Measurements from ENCODE around the gene RMRP. TPM values are rescaled to one million over a fixed set of nuclear protein-coding genes. Genes with fewer than 3 reads are reported as not detected.
"Not testable (repeated sequence)": the region's sequence is repeated elsewhere in the genome, so short reads cannot be mapped to it uniquely, and the experiment has no call there.

RMRP gene
- total and polyA plus RNA-seq, 9 donors: 126 to 27,726 (median 13,004) TPM; not detected in 1

GRCh38 chr9:35643046-35643445 lies 14.8 kb downstream of the RMRP start:
- no peaks in the 10 kb centered on the region for H3K27me3 ChIP-seq
- DNase-seq: no peak
- 93 to 96% (median 93%) methylated on average over 12 of the region's 12 CpGs for WGBS, 3 donors
- intact Hi-C loops (cut with DNase I): loop anchor here in 1 of 4 donors (10.0 kb wide), 1 partner anchor 242 kb away; no protein-coding TSS in a partner anchor
- no peaks in the 10 kb centered on the region for H3K9me3 ChIP-seq
- no peak overlapping the region for H3K4me3 ChIP-seq
- no peaks in the 10 kb centered on the region for H3K36me3 ChIP-seq
- H3K4me1 ChIP-seq (ENCODE audit: insufficient read depth): peaks cover 3% of the 10 kb centered on the region
- H3K27ac ChIP-seq: no peak overlapping the region
- TF ChIP-seq POLR2A (IDR thresholded peaks at IDR 0.05) (no peak), EP300 (IDR thresholded peaks at IDR 0.05) (no peak), CTCF (IDR thresholded peaks at IDR 0.05) (no peak)

GRCh38 chr9:35641478-35641877 lies 16.3 kb downstream of the RMRP start:
- H3K4me3 ChIP-seq; H3K4me1 ChIP-seq (ENCODE audit: insufficient read depth); H3K9me3 ChIP-seq; H3K27ac ChIP-seq; DNase-seq; H3K36me3 ChIP-seq; H3K27me3 ChIP-seq: not testable (repeated sequence)
- intact Hi-C loops (cut with DNase I): loop anchor here in 1 of 4 donors (10.0 kb wide), 1 partner anchor 243 kb away; no protein-coding TSS in a partner anchor
- WGBS, 3 donors: 93 to 95% (median 95%) methylated on average over 3 of the region's 3 CpGs

GRCh38 chr9:35640431-35640830 lies 17.4 kb downstream of the RMRP start:
- not testable (repeated sequence) for H3K36me3 ChIP-seq; H3K27me3 ChIP-seq; H3K27ac ChIP-seq; H3K4me3 ChIP-seq; H3K9me3 ChIP-seq; H3K4me1 ChIP-seq (ENCODE audit: insufficient read depth); DNase-seq
- WGBS, 3 donors: 94 to 99% (median 96%) methylated on average over 15 of the region's 15 CpGs
- intact Hi-C loops (cut with DNase I): loop anchor here in 1 of 4 donors (10.0 kb wide), 1 partner anchor 244 kb away; no protein-coding TSS in a partner anchor

- 76 to 86% (median 84%) methylated on average over 1 of the region's 1 CpG for WGBS, 3 donors
- no peaks in the 10 kb centered on the region for H3K27me3 ChIP-seq
- no peaks in the 10 kb centered on the region for H3K36me3 ChIP-seq
- no peaks in the 10 kb centered on the region for H3K9me3 ChIP-seq
- TF ChIP-seq CTCF (IDR thresholded peaks at IDR 0.05) (no peak), POLR2A (IDR thresholded peaks at IDR 0.05) (no peak), EP300 (IDR thresholded peaks at IDR 0.05) (no peak)
- intact Hi-C loops (cut with DNase I): loop anchor here in 1 of 4 donors (10.0 kb wide), 1 partner anchor 245 kb away; no protein-coding TSS in a partner anchor
- H3K27ac ChIP-seq: no peak overlapping the region
- H3K4me3 ChIP-seq: no peak overlapping the region
- H3K4me1 ChIP-seq (ENCODE audit: insufficient read depth): no peaks in the 10 kb centered on the region
- no peak for DNase-seq
Measured at GRCh38 chr9:35639631-35640030, 18.2 kb downstream of the RMRP start.

- H3K9me3 ChIP-seq; H3K27ac ChIP-seq; H3K27me3 ChIP-seq; H3K4me1 ChIP-seq (ENCODE audit: insufficient read depth); DNase-seq; H3K4me3 ChIP-seq; H3K36me3 ChIP-seq; intact Hi-C loops (cut with DNase I): not testable (repeated sequence)
- 63 to 83% (median 71%) methylated on average over 1 of the region's 1 CpG for WGBS, 3 donors
Measured at GRCh38 chr9:35639225-35639624, 18.6 kb downstream of the RMRP start.

GRCh38 chr9:35638751-35639150 lies 19.1 kb downstream of the RMRP start:
- DNase-seq; intact Hi-C loops (cut with DNase I); H3K4me3 ChIP-seq; H3K36me3 ChIP-seq; H3K27me3 ChIP-seq; H3K9me3 ChIP-seq; H3K4me1 ChIP-seq (ENCODE audit: insufficient read depth); H3K27ac ChIP-seq: not testable (repeated sequence)
- WGBS, 3 donors: 77 to 90% (median 88%) methylated on average over 7 to 8 of the region's 8 CpGs

- H3K4me1 ChIP-seq (ENCODE audit: insufficient read depth); H3K4me3 ChIP-seq; H3K27ac ChIP-seq; H3K9me3 ChIP-seq; H3K36me3 ChIP-seq; intact Hi-C loops (cut with DNase I); H3K27me3 ChIP-seq; DNase-seq: not testable (repeated sequence)
- 94 to 98% (median 95%) methylated on average over 9 of the region's 9 CpGs for WGBS, 3 donors
Measured at GRCh38 chr9:35637427-35637955, 20.3 kb downstream of the RMRP start.

- H3K9me3 ChIP-seq; DNase-seq; H3K27ac ChIP-seq; H3K4me1 ChIP-seq (ENCODE audit: insufficient read depth); H3K36me3 ChIP-seq; intact Hi-C loops (cut with DNase I); H3K4me3 ChIP-seq; H3K27me3 ChIP-seq: not testable (repeated sequence)
- WGBS, 3 donors: 97 to 98% (median 98%) methylated on average over 6 of the region's 6 CpGs
Measured at GRCh38 chr9:35636877-35637246, 21.0 kb downstream of the RMRP start.
